Stimulated activated CD4-positive, alpha-beta T cell treated with anti-CD3 and anti-CD28 coated beads, Interleukin-4, amount 100 ng/mL, for 4 hours (primary cell): ENCODE results near the gene COL6A1.

Experiments used
- DNase-seq, 2 experiments: peaks; one replicate each; pipeline ENCODE4 v3.0.0-alpha.2; 2020

The COL6A1 gene, protein sequence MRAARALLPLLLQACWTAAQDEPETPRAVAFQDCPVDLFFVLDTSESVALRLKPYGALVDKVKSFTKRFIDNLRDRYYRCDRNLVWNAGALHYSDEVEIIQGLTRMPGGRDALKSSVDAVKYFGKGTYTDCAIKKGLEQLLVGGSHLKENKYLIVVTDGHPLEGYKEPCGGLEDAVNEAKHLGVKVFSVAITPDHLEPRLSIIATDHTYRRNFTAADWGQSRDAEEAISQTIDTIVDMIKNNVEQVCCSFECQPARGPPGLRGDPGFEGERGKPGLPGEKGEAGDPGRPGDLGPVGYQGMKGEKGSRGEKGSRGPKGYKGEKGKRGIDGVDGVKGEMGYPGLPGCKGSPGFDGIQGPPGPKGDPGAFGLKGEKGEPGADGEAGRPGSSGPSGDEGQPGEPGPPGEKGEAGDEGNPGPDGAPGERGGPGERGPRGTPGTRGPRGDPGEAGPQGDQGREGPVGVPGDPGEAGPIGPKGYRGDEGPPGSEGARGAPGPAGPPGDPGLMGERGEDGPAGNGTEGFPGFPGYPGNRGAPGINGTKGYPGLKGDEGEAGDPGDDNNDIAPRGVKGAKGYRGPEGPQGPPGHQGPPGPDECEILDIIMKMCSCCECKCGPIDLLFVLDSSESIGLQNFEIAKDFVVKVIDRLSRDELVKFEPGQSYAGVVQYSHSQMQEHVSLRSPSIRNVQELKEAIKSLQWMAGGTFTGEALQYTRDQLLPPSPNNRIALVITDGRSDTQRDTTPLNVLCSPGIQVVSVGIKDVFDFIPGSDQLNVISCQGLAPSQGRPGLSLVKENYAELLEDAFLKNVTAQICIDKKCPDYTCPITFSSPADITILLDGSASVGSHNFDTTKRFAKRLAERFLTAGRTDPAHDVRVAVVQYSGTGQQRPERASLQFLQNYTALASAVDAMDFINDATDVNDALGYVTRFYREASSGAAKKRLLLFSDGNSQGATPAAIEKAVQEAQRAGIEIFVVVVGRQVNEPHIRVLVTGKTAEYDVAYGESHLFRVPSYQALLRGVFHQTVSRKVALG

DNA sequence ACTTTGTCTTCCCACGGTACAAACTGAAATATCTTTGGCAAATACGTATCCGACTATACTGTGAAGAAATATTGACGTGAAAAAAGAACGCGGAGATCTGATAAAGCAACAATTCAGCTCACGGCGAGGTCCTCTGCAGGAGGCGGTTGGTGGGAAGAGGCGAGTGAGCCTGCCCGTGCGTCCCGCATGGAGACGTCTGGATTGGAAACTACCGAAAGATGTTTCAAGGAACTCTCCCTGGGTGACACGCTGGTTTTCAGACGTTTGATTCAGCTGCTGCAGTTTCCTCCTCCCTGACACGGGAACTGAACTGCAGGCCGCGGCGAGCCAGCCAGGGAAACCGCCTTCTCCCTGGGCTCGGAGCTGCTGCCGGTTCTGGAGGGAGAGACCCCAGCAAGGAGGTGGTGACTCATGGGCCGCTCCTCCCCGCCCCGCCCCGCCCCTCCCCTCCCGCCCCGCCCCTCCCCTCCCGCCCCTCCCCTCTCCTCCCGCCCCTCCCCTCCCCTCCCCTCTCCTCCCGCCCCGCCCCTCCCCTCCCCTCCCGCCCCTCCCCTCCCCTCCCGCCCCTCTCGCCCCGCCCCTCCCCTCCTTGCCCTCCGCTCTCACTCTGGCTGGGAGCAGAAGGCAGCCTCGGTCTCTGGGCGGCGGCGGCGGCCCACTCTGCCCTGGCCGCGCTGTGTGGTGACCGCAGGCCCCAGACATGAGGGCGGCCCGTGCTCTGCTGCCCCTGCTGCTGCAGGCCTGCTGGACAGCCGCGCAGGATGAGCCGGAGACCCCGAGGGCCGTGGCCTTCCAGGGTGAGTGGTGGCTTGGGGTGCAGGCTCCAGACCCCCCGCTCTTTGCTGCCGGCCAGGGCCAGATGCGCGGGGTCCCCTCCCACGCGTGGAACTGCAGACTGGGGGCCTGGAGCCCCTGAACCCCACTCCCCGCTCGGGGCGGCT lies at the start of gene COL6A1:
Gene COL6A1 (plus strand): TSS at position 620 of the 941 bp plus-strand sequence. CDS start 81 bp downstream, at position 701.
- DNase-seq = peak; percentile 49 to 53

DNA sequence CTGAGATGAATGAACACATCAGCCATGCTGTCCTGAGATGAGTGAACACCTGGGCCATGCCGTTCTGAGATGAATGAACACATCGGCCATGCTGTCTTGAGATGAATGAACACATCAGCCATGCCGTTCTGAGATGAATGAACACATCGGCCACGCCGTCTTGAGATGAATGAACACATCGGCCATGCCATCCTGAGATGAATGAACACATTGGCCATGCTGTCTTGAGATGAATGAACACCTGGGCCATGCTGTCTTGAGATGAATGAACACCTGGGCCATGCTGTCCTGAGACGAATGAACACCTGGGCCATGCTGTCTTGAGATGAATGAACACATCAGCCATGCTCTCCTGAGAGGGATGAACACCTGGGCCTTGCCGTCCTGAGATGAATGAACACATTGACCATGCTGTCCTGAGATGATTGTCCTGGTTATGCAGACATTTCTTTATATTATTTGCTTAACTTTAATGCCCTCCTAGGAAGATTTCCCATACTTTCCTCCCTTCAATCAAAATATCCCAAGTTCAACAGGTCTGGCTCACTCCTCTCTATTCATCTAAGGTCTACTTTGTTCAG lies 48.6 kb upstream of the COL6A1 start:
- no peak for DNase-seq

DNA sequence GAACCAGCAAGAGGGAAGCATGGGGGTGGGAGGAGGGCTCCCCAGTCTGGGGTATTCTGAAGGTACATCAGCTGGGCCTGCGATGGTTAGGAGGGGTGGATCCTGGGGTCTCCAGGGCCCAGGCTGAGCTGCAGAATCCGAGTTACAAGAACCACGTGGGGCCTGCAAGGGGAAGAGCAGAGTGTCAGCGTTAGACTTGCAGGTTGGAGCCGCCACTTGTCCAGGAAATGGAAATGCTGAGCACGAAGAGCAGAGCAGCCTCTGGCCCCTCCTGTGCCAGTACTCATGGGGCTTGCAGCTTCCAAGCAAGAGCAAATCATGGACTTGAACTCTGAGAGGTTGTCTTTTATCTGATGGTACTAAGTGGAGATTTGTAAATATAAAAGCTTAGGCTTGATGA lies 47.5 kb upstream of the COL6A1 start:
- DNase-seq = no peak

DNA sequence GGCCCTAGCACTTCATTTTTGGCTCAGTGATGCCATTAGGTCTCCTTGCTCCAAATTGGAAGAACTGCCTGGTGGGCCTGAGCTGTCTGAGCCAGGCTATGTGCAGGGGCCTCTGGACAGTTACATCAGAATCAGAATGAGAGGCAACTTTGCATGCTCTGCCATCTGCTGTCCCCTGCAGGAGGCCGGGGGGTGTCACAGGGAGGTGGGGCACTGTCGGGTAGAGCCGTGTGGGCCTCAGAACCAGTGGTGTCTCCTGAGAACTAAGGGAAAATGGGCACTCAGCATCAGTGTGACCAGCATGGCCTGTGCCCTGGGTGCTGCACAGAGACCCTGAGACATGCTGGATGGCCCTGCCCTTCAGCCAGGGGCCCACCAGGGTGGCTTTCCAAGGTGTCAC lies 47.0 kb upstream of the COL6A1 start:
- no peak for DNase-seq

DNA sequence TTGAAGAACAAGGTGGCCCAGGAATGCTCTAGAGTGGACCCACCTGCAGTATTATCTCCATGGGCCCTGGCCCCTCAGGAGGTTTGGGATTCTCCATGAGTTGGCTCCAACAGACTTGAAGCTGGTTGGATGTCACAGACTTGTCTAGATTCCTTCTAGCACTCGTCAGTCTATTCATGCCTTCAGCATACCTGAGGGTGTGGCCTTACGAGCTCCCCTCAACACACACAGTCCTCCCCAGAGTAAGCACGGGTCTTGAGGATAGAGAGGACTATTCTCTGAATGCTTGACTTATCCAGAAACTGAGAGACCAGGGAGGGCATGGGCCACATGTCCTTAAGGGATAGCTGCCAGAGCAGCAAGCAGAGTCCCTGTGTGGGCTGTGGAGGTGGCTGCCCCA lies 45.9 kb upstream of the COL6A1 start:
- DNase-seq = no peak

DNA sequence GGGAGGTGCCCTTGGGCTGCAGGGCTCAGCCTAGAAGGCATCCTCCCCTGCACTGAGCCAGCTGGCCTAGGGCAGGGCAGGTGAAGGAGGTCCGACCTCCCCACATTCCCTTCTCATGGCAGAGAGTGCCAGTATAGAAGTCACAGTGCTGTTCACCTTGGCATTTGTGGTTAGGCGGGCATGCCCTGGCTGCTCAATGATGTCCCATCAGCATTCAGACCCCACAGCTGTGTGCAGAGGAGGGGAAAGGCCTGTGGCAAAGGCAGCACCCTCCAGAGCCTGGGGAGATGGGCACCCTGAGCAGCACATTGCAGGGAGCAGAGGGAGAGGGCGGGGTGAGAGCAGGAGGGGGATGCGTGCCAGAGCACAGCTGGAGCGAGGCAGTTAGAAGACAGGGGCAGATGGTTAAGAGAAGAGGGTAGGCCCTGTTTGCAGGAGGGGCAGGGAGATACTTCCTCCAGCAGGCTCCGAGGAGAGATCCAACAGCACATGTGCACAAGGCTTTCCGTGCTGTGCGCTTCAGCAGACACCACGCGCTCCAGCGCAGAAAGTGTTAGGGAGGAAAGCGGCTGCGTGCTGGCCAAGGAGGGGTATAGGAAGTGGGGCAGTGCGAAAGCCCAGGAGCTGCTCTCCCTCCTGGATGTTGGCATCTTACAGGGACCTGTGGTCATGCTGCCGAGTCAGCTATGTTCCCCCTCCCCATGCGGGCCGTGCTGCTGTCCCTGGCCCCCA lies 43.7 kb upstream of the COL6A1 start:
- no peak for DNase-seq

DNA sequence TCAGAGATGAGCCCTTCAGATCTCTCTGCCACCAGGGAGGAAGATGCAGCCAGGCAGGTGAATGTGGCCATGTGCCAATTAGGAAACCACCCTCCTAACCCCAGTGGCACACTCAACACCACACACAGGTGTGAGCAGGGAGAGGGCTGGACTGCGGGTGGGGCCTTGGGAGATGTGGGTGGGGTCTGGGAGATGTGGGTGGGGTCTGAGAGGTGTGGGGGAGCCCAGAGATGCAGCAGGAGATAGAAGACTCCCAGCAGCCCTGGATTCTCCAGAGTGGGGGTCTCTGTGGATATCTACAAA lies 43.2 kb upstream of the COL6A1 start:
- no peak for DNase-seq

DNA sequence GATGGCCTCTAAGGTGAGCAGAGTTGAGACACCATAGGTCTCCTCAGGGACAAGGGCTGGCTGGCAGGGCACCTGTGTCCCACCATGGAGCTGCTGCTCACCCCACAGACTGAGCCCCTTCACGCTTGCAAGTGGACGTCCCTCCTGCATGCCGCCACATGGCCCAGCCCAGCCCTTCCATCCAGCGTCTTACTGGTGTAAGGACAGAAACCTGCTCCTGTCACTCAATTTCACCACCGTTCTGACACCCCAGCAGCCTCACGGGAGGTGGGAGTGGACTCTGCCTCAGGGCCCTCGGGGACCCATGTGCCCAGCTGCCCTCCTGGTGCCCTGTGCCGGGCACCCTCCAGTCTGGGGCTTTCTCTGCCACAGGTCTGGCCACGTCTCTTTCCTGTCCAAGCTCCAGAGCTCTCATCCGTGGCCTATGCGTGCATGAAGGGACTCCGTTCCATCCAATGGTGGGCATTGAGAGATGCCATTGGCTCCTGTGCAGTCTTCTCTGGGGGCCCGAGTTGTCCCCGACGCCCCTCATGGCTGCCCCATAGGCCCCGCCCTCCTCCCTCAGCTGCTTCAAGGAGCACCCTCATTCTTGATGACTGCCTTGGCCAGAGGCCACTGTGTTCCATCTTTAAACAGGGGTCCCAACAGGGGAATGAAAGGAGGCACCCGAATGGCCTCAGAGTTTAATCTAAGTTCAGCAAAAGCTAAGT lies 42.6 kb upstream of the COL6A1 start:
- no peak for DNase-seq

DNA sequence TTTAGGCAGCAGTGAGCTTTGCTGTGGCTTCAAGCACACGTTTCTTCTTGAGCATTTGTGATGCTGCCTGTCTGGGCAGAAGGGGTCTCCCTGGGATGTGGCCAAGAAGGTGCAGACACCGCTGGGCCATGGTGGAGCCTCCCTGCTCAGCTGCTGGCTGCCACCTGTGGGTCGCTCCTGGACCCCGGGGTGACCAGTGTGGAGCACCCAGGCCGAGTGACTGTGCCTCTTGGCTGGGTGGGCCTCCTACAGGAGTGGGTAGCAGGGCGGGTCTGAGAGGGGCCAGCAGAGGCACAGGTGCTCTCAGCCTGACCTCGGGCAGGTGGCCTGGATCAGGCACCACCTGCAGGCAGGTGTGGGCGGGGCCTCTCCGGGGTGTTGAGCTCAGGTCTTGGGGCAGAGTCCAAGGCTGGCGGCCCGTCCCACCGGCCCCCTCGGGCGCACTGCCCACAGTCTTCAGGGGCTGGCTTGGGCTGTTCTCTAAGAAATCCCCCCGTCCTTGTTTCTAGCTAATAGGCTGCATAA lies 42.0 kb upstream of the COL6A1 start:
- no peak for DNase-seq

DNA sequence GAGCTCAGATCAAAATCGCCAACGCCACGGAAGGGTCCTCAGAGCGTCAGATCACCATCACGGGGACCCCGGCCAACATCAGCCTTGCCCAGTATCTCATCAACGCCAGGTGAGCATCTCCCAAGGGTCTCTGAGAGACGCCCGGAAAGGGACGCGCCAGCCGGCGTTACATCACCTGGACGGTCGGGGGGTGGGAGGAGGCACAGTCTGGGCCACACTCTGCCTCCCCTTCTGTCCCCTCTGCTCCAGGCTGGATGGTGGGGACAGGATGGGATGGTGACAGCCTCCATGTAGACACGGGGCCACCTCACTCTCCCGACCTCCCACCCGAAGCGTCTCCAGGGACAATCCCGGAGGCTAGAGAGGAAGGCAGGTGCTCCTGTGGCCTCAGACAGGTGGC lies 41.5 kb upstream of the COL6A1 start:
- DNase-seq = no peak

DNA sequence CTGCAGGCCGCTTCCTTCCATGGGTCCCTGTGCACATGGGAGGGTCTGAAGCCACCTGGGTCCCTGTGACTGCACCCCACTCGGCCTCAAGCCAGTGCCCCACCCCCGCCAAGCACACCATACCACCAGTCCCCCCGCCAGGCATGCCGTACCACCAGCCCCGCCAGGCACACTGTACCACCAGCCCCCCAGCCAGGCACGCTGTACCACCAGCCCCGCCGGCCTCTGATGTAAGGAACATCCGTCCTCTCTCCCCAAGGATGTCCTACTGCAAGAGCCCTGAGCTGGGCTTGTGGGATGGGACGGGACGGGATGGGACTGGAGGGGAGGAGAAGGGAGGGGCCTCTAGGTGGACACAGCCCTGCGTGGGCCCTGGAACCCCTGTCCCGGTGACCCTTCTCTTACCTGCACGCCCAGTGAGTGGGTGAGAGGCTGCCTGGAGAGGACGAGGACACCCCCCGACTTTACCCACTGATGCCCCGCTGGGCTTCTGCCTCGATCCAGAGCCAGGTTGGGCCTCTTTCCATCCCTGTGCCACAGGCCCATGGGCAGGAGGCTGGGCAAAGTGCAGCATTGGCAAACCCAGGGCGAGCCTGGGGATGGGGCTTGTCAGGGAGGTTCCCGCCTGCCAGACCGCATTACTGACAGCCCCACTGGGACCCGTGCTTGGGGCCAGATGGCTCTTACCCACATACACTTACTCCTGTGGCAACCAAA lies 40.8 kb upstream of the COL6A1 start:
- no peak for DNase-seq

DNA sequence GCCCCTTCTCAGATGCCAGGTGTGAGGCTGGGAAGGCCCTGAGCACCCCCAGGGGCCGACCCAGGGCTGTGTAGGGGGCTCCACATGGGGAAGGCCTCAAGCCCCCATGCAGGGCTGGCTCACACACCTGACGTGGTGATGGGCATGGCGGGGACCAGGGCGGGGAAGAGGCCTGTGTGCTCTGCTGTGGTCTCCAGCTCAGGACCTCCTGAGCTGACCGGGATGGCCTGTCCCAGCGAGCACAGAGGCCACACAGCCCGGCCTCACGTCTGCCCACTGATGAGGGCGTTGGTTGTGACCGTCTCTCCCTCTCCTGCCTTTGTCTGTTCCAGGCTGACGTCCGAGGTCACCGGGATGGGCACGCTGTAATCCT lies 40.2 kb upstream of the COL6A1 start:
- DNase-seq = no peak

DNA sequence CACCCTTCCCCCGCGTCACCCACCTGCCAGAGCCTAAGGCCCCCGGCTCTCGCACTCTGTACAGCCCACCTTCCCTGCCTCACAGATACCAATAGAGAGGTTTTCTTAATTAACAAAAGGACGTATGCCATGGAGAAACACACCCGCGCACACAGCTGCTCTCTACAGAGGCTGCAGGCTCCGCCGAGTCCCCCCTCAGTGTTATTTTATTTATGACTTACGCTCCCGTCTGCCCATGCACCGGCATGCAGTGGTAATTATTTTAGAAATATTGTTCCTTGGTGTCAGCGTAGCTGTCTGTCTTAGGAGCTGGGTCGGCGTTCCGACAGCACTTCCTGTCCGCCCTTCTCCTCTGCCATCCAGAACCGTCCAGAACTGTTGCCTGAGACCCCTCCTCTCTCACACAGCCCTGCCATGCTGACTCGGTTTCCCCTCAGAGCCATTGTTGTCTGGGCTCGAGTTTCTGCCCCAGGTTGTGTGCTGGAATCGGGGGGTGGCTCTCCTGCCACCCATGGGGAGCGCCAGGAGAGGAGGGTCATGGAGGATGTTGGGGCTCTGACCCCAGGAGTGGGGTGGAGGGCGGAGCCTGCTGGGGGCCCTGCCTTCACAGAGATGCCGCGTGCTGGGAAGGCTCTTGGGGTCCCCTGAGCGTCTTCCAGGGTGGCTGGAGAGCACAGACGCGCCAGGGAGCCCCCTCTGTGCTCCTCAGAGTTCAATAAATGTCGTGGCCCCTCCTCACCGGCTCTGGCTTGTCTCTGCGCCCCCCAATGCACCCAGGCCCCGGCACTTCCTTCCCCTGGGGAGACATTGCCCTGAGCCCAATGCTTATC lies 39.6 kb upstream of the COL6A1 start:
- DNase-seq = no peak

DNA sequence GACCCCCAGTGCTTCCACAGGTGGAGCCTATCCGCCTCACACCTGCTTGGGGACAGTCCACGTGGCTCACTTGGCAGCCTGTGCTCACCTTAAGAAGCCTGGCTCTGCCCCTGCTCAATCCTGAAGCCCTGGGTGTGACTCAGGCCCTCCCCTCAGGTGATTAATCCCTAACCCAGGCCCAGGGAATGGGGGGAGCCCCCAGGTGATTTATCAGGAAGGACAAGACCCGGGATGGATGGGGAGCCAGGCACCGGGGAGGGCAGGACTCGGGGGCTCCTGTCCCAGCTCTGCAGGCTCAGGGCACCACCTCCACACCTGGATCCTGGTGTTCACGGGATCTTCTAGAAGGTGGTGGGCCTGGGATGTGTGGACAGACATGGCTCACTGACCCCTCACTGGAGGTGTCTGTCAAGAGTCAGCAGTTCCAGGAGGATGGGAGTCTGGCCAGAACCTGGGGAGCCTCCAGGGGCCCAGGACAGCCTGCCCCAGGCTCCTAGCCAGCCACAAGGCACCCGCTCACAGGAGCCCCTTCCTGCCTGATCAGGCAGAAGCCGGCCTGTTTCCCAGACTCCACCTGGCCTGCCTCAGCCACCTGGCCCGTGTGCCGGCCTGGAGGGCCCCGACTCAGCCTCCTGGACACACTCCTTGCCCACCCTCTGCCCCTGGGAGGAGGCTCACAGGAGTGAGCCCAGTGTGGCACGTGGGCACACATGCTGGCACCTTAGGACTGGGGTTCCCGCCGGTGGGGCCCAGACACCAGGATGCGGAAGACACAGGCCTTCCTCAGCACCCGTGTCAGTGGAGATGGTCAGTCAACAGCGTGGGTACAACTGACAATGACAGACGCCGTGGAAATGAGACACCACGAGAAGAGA lies 38.6 kb upstream of the COL6A1 start:
- DNase-seq = no peak

DNA sequence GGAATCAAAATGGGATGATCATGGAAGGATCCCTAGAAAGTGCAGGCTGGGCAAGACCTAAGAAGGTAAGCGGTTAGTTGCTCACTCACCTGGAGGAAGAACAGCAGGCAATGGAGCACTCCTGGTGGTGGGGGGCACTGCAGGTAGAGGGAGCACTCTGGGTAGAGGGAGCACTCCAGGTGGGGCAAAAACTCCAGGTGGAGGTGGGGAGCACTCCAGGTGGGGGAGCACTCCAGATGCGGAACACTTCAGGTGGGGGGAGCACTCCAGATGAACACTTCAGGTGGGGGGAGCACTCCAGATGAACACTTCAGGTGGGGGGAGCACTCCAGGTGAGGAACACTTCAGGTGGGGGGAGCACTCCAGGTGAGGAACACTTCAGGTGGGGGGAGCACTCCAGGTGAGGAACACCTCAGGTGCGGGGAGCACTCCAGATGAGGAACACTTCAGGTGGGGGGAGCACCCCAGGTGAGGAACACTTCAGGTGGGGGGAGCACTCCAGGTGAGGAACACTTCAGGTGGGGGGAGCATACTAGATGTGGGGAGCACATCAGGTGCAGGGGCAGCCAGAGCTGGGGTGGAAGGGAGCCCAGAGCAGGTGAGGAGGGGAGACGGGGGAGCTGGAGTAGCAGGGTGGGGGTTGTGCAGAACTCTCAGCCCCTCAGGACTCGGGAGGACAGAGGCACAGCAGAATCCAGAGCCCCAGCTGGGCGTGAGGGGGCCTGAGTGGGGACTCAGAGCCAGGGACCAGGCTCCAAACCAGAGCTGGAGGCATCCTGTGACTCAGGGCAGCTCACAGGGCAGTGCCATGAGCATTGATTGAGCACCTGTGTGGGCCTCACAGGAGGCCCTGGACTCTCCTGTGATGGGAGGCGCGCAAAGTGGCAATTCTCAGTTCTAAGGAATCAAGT lies 37.7 kb upstream of the COL6A1 start:
- no peak for DNase-seq

DNA sequence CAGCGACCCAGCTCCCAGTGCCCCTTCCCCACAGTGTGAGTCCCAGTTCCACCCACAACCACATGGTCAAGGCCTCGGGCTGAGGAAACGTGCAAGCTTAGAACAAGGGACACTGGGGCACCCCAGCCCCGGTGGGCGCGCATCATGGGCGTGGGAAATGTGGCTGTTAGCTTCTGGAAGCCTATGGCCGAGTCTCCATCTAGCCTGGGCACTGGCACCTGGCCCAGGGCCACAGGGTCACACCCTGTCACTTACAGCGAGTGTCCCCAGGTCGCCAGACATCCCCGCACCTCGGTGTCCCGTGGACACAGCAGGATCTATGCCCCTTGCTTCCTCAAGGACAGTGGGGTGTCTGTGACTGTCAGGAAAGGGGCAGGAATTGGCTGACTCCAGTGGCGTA lies 37.0 kb upstream of the COL6A1 start:
- DNase-seq = no peak
